Superior temporal gyrus (tissue), 1 donor: ENCODE data around the gene PRKN.
"Not testable (repeated sequence)": the region's sequence is repeated elsewhere in the genome, so short reads cannot be mapped to it uniquely, and the experiment has no call there.

ENCODE experiments used
- DNase-seq: peaks from one replicate; pipeline ENCODE4 v3.0.0-alpha.2; 2016; ENCODE audit errors: extremely low spot score

PRKN gene

DNA sequence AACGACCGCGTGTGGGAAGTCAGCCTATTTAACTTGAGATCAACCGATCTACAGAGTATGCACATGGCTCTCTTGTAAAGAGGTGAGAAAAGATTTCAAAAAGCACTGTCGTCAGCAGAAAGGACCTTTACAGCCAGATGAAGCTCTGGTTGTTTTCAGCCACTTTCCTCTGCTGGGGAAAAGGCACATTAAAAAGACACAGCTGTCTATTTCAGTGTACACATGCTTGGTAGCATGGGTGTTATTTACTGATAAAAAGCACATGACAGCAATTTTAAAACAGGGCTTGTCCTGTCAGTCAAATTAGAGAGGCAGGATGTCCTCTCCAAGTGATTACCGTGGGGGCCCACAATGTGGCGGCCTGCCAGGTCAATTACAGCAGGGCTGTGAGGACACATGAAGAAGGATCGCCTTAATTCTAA is 188.9 kb downstream of the PRKN start:
- no peak for DNase-seq

DNA sequence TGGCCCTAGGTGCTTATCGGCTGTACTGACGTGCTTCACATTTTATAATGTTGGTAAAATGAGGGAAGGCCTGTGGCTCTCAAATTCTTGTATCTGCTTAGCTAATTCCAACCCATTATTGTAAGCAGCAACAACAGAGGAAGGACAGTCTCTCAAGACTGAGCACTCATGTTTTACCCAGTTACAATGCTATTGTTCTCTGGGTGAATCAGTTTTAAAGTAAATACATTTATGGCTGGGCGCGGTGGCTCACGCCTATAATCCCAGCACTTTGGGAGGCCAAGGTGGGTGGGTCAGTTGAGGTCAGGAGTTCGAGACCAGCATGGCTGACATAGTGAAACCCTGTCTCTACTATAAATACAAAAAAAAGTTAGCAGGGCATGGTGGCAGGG is 194.6 kb downstream of the PRKN start:
- DNase-seq = no peak

DNA sequence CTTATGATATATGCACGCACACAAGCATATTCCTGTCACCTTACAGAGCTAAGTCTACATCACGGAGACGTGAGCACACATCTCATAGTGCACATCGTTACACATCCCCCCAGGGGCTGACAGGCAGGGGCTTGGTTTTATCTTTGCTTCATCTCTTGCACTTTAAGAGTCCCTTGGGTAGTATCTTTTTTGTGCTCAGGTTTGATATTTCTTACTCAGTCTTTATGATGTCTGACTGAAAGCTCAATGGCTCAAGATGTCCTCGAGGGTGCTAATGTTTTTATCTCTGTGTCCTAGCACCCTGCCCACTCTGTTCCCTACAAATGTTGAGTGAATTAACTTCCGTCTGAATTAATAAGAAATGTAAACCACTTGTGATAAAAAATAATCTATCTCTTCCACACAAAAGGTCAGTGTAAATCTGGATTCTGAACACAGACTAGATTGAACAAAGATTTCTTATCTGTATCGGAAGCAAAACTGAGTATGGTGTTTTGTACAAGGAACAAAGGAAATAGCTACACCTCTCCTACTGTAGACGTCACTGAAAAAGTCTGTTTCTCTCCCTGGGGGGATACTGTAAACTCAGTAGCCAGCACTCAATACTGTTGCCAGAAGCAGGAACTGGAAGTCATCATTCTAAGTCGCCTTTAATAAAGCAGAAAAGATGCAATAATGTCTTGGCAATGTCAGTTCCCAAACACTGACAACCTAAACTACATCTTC is 195.1 kb downstream of the PRKN start:
- no peak for DNase-seq

DNA sequence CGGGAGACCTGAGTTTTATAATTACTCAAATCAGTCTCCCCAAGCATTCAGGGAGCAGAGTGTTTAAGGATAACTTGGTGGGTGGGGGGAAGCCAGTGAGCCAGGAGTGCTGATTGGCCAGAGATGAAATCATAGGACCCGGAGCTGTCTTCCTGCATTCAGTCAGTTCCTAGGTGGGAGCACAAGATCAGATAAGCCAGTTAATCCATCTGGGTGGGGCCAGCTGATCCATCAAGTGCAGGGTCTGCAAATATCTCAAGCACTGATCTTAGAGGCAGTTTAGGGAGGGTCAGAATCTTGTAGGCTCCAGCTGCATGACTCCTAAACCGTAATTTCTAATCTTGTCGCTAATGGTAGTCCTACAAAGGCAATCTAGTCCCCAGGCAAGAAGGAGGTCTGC is 196.2 kb downstream of the PRKN start:
- not testable (repeated sequence) for DNase-seq

DNA sequence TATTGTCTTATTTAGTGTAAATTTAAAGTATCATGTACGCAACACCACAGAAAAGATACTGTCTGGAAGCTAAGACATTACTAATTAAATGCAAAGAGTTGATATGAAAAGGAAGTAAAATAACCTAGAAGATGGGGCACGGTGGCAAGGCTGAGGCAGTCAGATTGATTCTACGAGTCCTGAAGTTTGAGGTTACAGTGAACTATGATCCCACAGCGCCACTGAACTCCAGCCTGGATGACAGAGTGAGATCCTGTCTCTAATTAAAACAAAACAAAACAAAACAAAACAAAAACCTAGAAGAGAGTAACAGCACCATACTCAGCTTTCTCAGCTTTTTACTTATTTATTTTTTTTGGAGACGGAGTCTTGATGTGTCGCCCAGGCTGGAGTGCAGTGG is 199.0 kb downstream of the PRKN start:
- no peak for DNase-seq

DNA sequence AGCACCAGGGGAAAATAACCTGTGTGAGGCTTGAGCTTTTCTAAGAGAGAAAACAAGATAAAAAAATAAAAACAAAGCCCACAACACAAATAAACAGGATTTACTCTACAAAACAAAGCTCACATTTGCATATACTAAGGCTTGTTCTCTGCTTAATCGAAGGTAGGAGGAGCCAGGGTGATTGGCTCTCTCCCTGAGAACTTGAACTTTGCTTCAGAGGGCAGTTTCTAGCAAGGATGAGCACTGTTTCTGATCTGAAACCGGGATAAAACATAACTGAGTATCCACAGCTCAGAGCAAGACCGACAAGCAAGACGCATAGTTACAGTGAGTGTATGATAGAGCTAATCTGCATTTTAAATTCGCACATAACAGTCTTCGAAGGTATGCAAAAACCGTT is 200.6 kb downstream of the PRKN start:
- no peak for DNase-seq

DNA sequence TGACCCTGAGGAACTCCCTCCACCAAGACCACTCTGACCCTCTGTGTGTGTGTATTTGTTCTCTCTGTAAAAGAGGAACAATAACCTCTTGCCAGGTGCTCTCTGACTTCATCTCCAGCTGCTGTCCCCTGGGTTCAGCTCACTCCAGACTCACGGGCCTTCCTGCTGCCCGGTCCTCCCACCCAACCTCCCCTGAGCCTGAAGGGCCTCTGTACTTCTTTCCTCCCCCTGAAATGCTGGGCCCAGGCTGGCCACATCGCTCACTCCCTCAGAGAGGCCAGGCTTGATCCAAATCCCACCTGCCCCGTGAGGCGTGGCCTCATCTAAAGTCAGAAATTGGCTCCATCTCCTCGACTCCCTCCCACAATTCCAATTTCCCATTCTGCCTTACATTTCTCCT is 202.4 kb downstream of the PRKN start:
- DNase-seq = no peak

DNA sequence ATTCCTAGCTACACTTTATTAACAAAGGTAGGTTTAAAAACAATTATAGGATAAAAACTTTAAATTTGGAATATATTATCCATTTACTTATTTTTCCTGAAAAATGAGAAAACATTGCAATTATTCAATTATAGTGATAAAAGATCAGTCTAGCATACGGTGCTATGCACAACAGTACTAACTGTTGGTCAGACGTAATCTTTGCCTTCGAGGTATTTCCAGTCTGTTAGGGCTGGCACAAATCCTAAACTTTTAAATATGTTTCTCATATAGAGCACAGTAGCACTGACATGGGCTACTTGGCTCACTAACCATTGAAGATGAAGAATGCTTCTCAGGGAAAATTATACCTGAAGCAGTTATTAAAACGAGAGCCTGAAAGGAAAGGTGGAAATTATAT is 214.8 kb downstream of the PRKN start:
- DNase-seq = no peak

DNA sequence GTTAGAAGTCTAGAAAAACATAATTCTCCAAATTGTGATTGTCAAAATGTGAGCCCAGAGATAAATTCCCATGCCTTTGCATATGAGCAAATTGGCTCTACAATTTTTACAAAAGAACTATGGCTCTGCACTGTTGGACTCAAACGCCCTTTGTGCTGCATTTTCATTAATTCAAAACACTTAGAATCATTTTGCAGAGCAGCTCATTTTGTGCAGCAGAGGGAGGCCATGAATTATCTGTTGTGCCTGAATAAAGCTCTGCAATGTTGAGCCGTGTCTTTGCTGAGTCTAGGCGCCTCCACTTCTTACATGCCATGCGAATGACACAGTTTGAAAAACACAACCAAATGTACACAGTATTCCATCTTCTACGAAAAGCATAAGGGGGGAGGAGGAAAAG is 230.2 kb downstream of the PRKN start:
- DNase-seq = peak; percentile 56

DNA sequence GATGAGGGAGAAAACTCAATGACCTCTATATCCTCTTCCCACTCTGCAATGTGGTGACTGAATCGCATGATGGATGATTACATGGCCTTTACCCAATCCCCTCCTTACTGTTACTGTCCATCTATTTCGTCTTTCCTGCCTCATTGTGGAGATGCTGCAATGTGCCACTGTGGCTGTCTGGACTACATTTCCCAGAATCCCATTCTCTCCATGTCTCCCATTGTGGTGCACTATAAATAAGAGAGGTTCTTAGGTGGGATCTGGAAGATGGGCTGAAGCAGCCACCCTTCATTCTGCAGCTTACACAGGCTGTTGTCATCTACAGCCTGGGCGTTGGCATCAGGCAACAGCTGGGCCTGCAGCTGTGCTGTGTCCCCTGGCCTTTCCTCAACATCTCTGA is 233.6 kb downstream of the PRKN start:
- DNase-seq = no peak

DNA sequence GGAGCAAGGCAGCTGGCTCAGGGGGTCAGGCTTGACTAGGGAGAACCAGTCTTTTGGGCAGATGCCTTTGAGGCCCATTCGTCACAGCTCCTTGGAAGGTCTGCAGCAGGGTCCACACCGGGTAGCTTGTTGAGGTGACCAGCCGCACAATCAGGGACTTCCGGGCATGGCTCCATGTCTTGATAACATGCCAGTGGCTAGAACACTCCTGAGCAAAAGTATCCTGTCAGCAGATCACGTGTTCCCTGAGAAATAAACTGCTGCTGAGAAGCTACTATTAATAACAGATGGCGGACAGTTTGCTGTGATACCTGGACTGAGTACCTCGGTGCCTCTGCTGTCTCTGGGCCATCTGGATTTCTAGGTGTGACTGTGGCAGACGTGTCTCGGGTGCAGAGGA is 235.9 kb downstream of the PRKN start:
- no peak for DNase-seq

DNA sequence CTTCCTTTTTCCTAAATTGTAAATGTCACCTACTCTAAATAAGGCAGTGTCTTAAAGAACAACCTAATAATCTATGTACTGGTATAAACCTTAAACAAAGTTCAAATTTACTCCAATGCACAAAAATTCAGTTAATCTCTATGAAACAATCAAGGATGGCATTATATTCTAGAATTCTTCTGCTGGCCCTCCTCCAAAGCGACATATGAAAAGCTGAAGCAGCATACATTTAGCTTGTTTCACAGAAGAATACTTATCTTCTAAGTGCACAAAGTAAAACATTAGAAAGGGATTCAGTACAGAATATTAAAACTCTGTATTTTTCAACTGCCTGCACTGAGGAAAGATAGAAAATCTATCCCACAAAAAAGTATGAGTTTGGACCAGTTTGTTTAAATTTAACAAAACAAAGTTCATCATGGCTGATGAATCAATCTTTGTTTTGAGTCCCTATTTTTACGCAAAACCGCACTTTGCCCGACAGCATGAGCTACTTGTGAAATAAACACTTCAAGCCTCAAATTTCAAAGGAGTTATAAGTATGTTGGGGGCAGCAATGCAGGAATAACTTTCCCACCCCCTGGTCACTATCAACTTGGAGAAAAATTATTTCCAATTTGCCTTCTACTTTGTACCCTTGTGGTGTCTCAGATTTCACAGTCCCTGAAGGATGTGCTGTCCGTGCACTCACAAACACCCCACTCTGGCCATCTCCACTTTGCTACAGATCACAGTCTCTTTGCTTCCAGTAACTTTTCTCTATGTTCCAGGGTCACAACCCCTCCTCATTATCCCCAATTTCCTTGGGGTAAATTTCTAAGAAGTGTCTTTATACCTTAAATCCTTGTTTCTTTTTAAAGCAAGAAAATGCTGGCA is 238.2 kb downstream of the PRKN start:
- no peak for DNase-seq

DNA sequence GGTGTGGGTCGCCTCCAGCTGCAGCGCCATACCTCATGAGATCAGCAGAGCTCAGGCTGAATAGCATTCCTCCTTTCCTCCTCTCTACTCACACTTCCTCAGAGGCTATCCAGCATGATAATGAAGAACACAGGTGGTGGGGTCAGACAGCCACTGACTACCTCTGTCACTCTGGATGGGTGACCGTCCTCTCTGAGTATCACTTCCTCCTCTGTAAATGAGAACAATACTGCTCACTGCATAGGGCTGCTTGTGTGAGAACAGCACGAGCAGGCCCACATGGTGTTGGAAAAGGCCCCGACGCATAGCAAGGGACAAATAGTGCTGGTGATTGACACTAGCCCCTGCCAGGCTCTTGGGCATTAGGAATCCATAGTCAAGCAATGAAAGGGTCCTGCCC is 239.1 kb downstream of the PRKN start:
- no peak for DNase-seq

DNA sequence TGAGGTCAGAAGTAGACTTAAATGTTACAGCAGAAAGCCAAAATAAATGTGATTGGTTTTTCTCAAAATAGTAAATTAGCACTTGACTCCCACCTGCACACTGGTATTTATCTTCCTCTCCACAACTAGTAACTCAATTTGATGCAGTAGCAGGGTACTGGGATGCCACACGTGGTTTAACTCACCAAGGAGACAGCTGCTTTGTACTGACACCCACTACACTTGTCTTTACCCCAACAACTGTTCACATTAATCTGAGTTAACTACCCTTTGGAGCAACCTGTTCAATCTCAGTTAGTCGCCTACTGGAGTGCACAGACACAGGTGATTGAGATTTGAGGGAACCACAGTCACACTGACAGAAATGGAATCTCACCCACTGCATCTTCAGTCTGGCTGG is 242.1 kb downstream of the PRKN start:
- no peak for DNase-seq

DNA sequence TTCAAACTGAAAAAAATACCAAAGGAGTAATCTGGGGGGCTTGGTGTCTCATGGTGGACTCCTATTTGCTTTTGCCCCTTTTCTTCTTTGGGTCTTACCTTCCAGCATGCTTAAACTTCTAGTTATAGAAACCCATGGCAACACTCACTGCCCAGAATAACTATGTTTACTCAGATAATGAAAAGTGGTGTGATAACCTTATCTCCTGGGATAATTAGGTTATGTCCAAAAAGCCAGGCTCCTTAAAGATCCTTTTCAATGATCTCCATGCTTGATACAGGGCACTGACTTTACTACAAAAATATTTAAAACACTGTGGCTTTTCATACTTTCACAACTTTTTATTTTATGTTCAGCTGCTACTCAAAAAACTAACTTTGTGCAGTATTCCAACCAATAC is 245.6 kb downstream of the PRKN start:
- no peak for DNase-seq

DNA sequence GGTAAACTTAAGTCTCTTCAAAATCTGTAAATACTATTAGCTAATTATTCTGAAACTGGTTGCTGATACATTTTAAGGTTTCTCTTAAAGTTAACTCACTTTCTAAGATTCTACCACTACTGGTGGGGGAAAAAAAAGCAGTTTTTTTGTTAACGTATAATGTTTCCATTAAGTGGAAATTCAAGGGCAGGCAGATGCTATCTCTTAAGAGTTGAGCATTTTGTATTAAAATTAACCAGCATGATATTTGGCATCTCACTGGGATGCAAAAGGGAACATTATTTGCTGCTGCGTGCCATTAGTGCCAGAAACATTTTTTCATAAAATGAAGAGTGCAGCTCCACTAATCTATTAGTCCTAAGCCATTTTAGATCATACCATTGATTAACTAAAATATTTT is 246.2 kb downstream of the PRKN start:
- DNase-seq = no peak

DNA sequence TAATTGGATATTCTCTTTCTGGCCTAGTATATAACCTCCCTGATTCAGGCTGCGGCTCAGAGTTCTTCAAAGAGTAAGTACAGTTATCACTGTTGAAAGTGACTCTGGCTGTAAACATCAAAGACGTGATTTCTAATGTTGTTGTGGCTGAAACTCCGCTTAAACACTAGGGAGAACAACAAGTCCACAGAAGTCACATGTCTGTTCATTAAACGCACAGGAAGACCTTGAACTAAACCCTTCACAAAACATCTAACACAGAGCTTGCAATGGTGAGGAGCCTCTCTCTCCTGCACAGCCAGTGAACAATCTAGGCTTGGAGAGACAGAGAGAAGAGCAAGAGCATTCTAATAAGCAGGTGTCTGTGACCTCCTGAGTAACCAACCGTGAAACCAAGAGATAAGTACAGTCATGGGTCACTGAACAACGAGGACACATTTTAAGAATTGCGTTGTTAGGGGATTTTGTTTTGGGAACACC is 249.3 kb downstream of the PRKN start:
- no peak for DNase-seq

DNA sequence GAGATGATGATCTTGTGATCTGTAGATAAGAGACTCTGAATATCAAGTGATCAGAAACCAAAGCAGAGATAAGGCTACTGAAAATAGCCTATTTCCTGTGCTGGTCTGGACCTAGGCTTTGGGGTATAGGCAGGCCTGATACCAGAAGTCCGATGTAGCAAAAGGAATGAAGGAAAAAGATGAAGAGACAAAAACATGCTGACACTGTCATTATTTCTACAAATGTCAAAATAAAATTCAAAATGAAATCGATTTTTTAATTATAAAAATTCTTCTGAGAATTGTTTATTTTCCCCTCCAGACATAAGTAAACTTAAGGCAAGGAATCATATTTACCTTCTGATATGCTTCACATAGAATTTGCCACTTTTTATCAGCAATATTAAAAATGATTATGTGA is 252.8 kb downstream of the PRKN start:
- DNase-seq = no peak

DNA sequence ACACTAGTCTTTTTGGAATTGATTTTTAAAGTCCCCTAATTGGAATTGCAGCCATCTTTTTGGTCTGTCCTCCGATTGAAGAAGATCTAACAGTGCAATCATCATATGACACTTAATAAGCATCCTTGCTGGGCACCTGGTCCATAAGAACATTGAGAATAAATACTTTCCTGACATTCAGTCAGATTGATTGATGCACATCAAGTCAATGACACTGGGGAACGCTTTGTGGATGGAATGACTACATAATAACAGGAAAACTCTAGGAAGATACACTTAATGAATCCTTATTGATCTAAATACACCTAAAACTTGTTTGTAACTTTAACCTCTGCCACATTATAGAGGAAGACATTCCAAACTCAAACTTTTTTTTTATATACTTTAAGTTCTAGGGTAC is 255.7 kb downstream of the PRKN start:
- DNase-seq = no peak

DNA sequence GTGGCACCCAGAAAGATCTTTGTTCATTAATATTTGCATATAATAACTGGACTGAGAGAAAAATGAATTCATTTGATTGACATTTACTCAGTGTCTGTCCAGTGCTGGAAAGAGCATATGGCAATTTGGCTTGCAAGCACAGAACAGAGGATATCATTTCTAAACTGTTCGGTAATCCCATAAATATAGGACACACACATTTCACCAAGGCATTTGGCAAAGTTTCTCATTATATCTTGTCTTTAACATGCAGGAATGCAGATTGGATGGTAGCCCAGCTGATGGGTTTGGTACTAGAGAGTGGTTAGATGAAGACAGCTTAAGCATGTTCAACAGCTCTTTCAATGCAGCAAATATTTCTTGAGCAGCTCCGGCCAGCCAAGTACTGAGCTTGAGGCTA is 259.2 kb downstream of the PRKN start:
- DNase-seq = peak; percentile 70

DNA sequence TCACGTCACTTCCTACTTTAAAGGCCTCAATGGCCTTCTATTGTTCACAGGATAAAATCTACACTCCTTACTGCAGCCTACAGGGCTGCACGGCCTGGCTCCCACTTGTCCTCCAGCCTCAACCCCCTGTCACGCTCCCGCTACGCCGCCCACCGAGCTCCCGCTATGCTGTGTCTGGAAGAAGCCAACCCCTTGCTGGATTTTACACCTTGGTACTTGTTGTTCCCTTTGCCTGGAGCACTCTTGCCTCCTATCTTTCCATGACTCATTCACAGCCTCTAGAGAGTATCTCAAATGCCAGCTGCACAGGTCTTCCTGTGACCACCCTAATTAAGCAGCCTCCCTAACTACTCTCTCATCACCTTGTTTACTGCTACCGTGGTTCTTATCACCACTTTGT is 259.9 kb downstream of the PRKN start:
- DNase-seq = no peak

DNA sequence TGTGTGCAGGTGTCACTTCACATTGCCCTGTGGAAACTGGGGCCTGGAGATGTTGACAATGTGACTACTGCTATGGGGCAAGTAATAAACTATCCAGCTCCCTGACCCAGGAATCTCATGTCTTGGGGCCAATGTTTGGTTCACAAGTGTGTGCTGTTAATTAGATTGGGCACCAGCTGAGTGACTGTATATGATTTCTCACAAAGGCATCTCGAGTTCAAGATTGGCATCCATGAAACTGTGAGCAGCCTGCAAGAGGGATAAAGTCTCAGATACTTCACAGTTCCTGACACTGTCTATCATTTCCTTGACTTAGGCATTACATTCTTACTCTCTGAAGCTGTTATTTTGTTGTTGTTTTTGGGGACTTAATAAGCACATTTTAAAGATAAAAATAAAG is 264.0 kb downstream of the PRKN start:
- DNase-seq = no peak

DNA sequence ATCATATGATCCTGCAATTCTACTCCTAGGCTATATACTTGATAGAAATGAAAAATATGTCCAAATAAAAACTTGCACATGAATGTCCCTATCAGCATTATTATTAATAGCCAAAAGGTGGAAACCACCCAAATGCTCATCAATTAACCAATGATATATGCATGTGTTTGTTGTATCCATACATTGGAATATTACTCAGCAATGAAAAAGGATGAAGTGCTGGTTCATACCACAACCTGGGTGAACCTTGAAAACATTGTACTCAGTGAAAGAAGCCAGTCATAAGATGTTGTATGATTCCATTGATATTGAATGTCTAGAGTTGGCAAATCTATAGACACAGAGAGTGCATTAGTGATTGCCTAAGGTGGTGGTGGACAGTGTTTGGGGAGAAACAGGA is 267.6 kb downstream of the PRKN start:
- no peak for DNase-seq
